Stromal cell of bone marrow (primary cell): ENCODE data around the gene ETHE1.

ENCODE experiments used
- DNase-seq: peaks from one replicate; pipeline ENCODE4 v3.0.0-alpha.2; 2012; ENCODE audit warnings: low read depth

The ETHE1 gene

GRCh38 chr19:43464134-43464775 is 62.7 kb downstream of the ETHE1 start:
- no peak for DNase-seq

GRCh38 chr19:43463381-43464133 is 63.4 kb downstream of the ETHE1 start:
- DNase-seq: peak; percentile 73

- no peak for DNase-seq
Measured at GRCh38 chr19:43462785-43463380, 64.1 kb downstream of the ETHE1 start.

- no peak for DNase-seq
Measured at GRCh38 chr19:43462383-43462782, 64.6 kb downstream of the ETHE1 start.

GRCh38 chr19:43461303-43461702 is 65.7 kb downstream of the ETHE1 start:
- DNase-seq: no peak

GRCh38 chr19:43460362-43461016 is 66.5 kb downstream of the ETHE1 start:
- DNase-seq: no peak

- DNase-seq: no peak
Measured at GRCh38 chr19:43457809-43458208, 69.2 kb downstream of the ETHE1 start.
